OCI-LY1 (cell line): ENCODE data around the gene HIC1.

Experiments
- H2AFZ ChIP-seq: fragments of 200-600 bp; sonication (generic), shearing (Covaris generic); 2 replicates; pipeline ENCODE4 v1.6.0; 2014; ENCODE audit warnings: antibody characterized with exemption, mild to moderate bottlenecking, low read length
- H3F3A ChIP-seq: fragments of 200-600 bp; sonication (generic), shearing (Covaris generic); 2 replicates; pipeline ENCODE4 v1.6.0; 2014; ENCODE audit warnings: mild to moderate bottlenecking, antibody characterized with exemption, low read length, moderate library complexity; ENCODE audit not compliant: insufficient read depth
- H3K27ac ChIP-seq: fragments of 200-600 bp; sonication (generic); 2 replicates; pipeline ENCODE4 v1.5.1; 2014; ENCODE audit warnings: low read length, mixed run types, mild to moderate bottlenecking, low read depth; ENCODE audit not compliant: poor library complexity, severe bottlenecking
- H3K27me3 ChIP-seq: fragments of 200-600 bp; sonication (generic); 2 replicates; pipeline ENCODE4 v1.6.0; 2014; ENCODE audit warnings: antibody characterized with exemption, mild to moderate bottlenecking, low read length, moderate library complexity; ENCODE audit not compliant: insufficient read depth
- H3K36me3 ChIP-seq: fragments of 200-600 bp; sonication (generic); 2 replicates; pipeline ENCODE4 v1.6.1; 2014; ENCODE audit warnings: mild to moderate bottlenecking, antibody characterized with exemption, low read length, moderate library complexity, mixed read lengths; ENCODE audit not compliant: insufficient read depth
- H3K4me1 ChIP-seq: fragments of 200-600 bp; sonication (generic); 2 replicates; pipeline ENCODE4 v1.5.1; 2014; ENCODE audit warnings: mild to moderate bottlenecking, low read length, moderate library complexity; ENCODE audit not compliant: insufficient read depth, severe bottlenecking
- H3K4me2 ChIP-seq: fragments of 200-600 bp; sonication (generic), shearing (Covaris generic); 2 replicates; pipeline ENCODE4 v1.6.1; 2014; ENCODE audit warnings: low read length
- H3K4me3 ChIP-seq: fragments of 200-600 bp; sonication (generic); 2 replicates; pipeline ENCODE4 v1.5.1; 2014; ENCODE audit warnings: low read length, low read depth, mild to moderate bottlenecking, mixed read lengths; ENCODE audit not compliant: poor library complexity, severe bottlenecking
- H3K79me2 ChIP-seq: fragments of 200-600 bp; shearing (Covaris generic); 2 replicates; pipeline ENCODE4 v1.6.1; 2016; ENCODE audit warnings: mixed run types, low read length, mixed read lengths; ENCODE audit not compliant: insufficient read depth
- H3K9ac ChIP-seq: fragments of 200-600 bp; sonication (generic), shearing (Covaris generic); 2 replicates; pipeline ENCODE4 v1.6.1; 2014; ENCODE audit warnings: mild to moderate bottlenecking, low read length, mixed read lengths
- H3K9me2 ChIP-seq: fragments of 200-600 bp; sonication (generic), shearing (Covaris generic); 2 replicates; pipeline ENCODE4 v1.6.1; 2014; ENCODE audit warnings: low read depth, mild to moderate bottlenecking, low read length, mixed read lengths
- H3K9me3 ChIP-seq: fragments of 200-600 bp; shearing (Covaris generic); 2 replicates; pipeline ENCODE4 v1.6.1; 2014; ENCODE audit warnings: low read length, mixed read lengths
- H4K20me1 ChIP-seq: fragments of 200-600 bp; sonication (generic), shearing (Covaris generic); 2 replicates; pipeline ENCODE4 v1.6.0; 2016; ENCODE audit warnings: mild to moderate bottlenecking, low read length; ENCODE audit not compliant: insufficient read depth
- EZH2 ChIP-seq: fragments of 200-600 bp; sonication (generic), shearing (Covaris generic); IDR thresholded peaks from 2 replicates; pipeline ENCODE4 v1.8.0; 2017; ENCODE audit warnings: borderline replicate concordance, mixed run types, mild to moderate bottlenecking, antibody characterized with exemption, low read length, moderate library complexity, mixed read lengths
- TF ChIP-seq, protein P1 (sequence below): fragments of 200-600 bp; sonication (generic), shearing (Covaris generic); IDR thresholded peaks from 2 replicates; pipeline ENCODE4 v1.5.1; 2017; ENCODE audit warnings: mild to moderate bottlenecking, antibody characterized with exemption, low read length, moderate library complexity, mixed read lengths

Gene HIC1

DNA sequence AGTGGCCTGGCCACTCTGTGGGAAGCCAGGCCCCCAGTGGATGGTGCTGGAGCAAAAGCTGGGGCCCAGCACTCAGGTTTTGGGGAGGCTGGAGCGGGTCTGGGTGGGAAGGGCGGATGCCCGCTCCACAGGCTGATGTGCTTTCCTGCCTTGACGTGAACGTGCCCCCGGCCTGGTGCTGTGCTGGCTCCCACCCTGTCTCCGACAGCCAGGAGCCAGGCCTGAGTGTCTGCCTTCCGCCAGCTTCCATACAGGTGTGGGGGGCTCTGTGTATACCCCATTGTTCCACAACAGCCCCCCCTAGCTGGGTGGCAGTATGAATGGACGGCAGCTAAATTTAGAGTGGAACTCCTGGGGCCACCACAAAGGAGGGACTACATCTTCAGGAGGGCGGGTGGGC, 20.0 kb downstream of the HIC1 start:
- Histone ChIP-seq H3K4me1 (peaks cover 11% of the 10 kb centered on the region), H3K4me2 (no peak overlapping the region)

GRCh38 chr17:2075336-2076086, 20.6 kb downstream of the HIC1 start:
- no peaks in the 10 kb centered on the region for H3K9me3 ChIP-seq
- no peaks in the 10 kb centered on the region for H3K9me2 ChIP-seq
- no peaks in the 10 kb centered on the region for H3K27me3 ChIP-seq
- peaks cover 14% of the 10 kb centered on the region; the same call in 1 of the 2 replicates for H3K36me3 ChIP-seq
- no peaks in the 10 kb centered on the region for H3K79me2 ChIP-seq
- H3K27ac ChIP-seq: no peak overlapping the region
- no peak overlapping the region for H3K4me3 ChIP-seq
- H2AFZ ChIP-seq: no peak overlapping the region
- no peaks in the 10 kb centered on the region for H3F3A ChIP-seq
- H3K9ac ChIP-seq: no peak overlapping the region
- peaks cover 10% of the 10 kb centered on the region for H3K4me1 ChIP-seq
- no peak overlapping the region for H3K4me2 ChIP-seq
- TF ChIP-seq, protein P1, sequence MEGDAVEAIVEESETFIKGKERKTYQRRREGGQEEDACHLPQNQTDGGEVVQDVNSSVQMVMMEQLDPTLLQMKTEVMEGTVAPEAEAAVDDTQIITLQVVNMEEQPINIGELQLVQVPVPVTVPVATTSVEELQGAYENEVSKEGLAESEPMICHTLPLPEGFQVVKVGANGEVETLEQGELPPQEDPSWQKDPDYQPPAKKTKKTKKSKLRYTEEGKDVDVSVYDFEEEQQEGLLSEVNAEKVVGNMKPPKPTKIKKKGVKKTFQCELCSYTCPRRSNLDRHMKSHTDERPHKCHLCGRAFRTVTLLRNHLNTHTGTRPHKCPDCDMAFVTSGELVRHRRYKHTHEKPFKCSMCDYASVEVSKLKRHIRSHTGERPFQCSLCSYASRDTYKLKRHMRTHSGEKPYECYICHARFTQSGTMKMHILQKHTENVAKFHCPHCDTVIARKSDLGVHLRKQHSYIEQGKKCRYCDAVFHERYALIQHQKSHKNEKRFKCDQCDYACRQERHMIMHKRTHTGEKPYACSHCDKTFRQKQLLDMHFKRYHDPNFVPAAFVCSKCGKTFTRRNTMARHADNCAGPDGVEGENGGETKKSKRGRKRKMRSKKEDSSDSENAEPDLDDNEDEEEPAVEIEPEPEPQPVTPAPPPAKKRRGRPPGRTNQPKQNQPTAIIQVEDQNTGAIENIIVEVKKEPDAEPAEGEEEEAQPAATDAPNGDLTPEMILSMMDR: no peak
- no peak for TF ChIP-seq EZH2
- H4K20me1 ChIP-seq: no peaks in the 10 kb centered on the region

More for the DNA sequence above, 20.0 kb downstream of the HIC1 start:
- TF ChIP-seq EZH2: no peak
- TF ChIP-seq, protein P1: no peak
- H3K27me3 ChIP-seq: no peaks in the 10 kb centered on the region
- H3F3A ChIP-seq: no peaks in the 10 kb centered on the region
- no peak overlapping the region for H3K4me3 ChIP-seq
- no peak overlapping the region for H3K27ac ChIP-seq
- no peaks in the 10 kb centered on the region for H4K20me1 ChIP-seq
- H3K9me2 ChIP-seq: no peaks in the 10 kb centered on the region
- H3K79me2 ChIP-seq: no peaks in the 10 kb centered on the region
- peaks cover 14% of the 10 kb centered on the region; the same call in 1 of the 2 replicates for H3K36me3 ChIP-seq
- H3K9ac ChIP-seq: no peak overlapping the region
- H3K9me3 ChIP-seq: no peaks in the 10 kb centered on the region
- H2AFZ ChIP-seq: no peak overlapping the region

DNA sequence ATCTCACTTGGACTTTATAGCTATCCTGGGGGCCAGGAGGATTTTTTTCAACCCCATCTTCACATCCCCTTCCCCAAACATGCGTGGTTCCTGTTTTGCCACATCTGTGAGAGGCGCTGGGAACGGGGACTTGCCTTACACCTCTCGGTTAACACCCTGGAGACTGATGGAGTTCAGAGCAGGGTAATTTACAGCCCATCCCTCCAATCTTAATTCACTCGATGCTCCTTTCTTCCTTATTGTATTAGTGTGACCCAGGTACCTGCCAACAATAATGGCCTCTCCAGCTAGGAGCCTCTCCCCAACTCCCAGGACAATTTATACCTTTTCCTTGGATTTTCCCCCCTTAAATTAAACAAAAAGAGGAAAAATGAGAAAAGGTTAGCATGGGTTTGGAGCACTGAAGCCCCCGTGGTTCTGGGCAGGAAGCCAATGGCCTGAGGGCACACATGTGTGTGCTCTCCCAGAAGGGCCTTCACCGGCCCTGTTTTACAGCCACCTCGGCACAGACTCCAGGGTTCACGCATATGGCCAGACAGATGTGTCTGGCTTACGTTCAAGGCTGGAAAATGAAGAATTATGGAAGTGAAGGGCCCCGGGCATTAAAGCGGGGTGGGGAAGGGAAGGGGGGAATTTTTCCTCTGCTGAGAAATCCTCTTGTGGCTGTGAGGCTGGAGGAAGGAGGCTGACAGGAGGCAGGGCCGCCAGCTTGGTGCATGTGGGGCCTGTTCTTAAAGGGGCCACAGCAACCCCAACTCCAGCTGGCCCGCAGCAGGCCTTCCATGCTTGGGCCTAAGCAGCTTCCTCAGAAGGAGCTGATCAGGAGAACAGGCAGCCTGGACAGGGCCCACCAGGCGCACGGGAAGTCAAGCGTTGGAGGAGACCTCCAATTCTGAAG, 21.4 kb downstream of the HIC1 start:
- peaks cover 2% of the 10 kb centered on the region for H3K4me1 ChIP-seq
- H4K20me1 ChIP-seq: no peaks in the 10 kb centered on the region
- H3K27me3 ChIP-seq: no peaks in the 10 kb centered on the region
- H2AFZ ChIP-seq: no peak overlapping the region
- H3K4me3 ChIP-seq: no peak overlapping the region
- H3K9ac ChIP-seq: no peak overlapping the region
- H3K4me2 ChIP-seq: no peak overlapping the region
- no peaks in the 10 kb centered on the region for H3K79me2 ChIP-seq
- H3K27ac ChIP-seq: no peak overlapping the region
- peaks cover 19% of the 10 kb centered on the region; the same call in 1 of the 2 replicates for H3K36me3 ChIP-seq
- no peak for TF ChIP-seq EZH2
- TF ChIP-seq, protein P1: no peak
- no peaks in the 10 kb centered on the region for H3K9me2 ChIP-seq
- H3F3A ChIP-seq: no peaks in the 10 kb centered on the region
- no peaks in the 10 kb centered on the region for H3K9me3 ChIP-seq
